Measurements from ENCODE around the gene PTPRK. TPM values are rescaled to one million over a fixed set of nuclear protein-coding genes. Genes with fewer than 3 reads are reported as not detected.

Gene PTPRK
- total and polyA plus RNA-seq, 9 of the 15 experiments (the other 6 are each of a cell fraction or from before 2014, with no cell fraction given) = 0.04 to 0.51 TPM; not detected in 7

GRCh38 chr6:128371136-128371535 is 149.3 kb downstream of the PTPRK start:
- no peaks in the 10 kb centered on the region for H4K20me1 ChIP-seq (replicated peaks; ENCODE audit: control insufficient read depth, insufficient read depth, low read length)
- intact Hi-C loops (cut with micrococcal nuclease) = no loop called here
- no peak for ATAC-seq
- TF ChIP-seq MYBL2 (IDR thresholded peaks at IDR 0.05; ENCODE audit: low read depth) (no peak), MYBL2 (CRISPR knock-in tag; IDR thresholded peaks at IDR 0.05; ENCODE audit: borderline replicate concordance) (no peak), GATA2 (CRISPR knock-in tag; IDR thresholded peaks at IDR 0.05) (no peak), NONO (IDR thresholded peaks at IDR 0.05; ENCODE audit: low read depth in 2 of 2, low read length in 1 of 2) (no peak), ZC3H4 (CRISPR knock-in tag; IDR thresholded peaks at IDR 0.05; ENCODE audit: borderline replicate concordance) (no peak), ZNF584 (CRISPR knock-in tag; IDR thresholded peaks at IDR 0.05; ENCODE audit: low read depth) (no peak), PYGO2 (tag; IDR thresholded peaks at IDR 0.05) (no peak), ZNF695 (CRISPR knock-in tag; IDR thresholded peaks at IDR 0.05) (no peak), MCM5 (IDR thresholded peaks at IDR 0.05; ENCODE audit: low read depth) (no peak), ZNF445 (CRISPR knock-in tag; IDR thresholded peaks at IDR 0.05; ENCODE audit: low read depth) (no peak), MYC (IDR thresholded peaks at IDR 0.05; ENCODE audit: low read depth, low read length) (no peak), MYC (CRISPR knock-in tag; IDR thresholded peaks at IDR 0.05; ENCODE audit: borderline replicate concordance, low read depth) (no peak), RBM25 (IDR thresholded peaks at IDR 0.05; ENCODE audit: low read depth, low read length, severe bottlenecking) (no peak), SMAD4 (CRISPR knock-in tag; conservative IDR thresholded peaks at IDR 0.05) (no peak), JUN (IDR thresholded peaks at IDR 0.05; ENCODE audit: borderline replicate concordance, low read depth, low read length) (no peak), JUN (CRISPR knock-in tag; IDR thresholded peaks at IDR 0.05; ENCODE audit: borderline replicate concordance) (no peak), BRF2 (IDR thresholded peaks at IDR 0.05; ENCODE audit: borderline replicate concordance, insufficient read depth, insufficient read length) (no peak), BMI1 (IDR thresholded peaks at IDR 0.05; ENCODE audit: low read length) (no peak), KLF16 (IDR thresholded peaks at IDR 0.05) (no peak), ELF4 (CRISPR knock-in tag; IDR thresholded peaks at IDR 0.05) (no peak), SUPT5H (IDR thresholded peaks at IDR 0.05) (no peak), ZBTB1 (CRISPR knock-in tag; IDR thresholded peaks at IDR 0.05; ENCODE audit: borderline replicate concordance, low read depth) (no peak), E2F1 (CRISPR knock-in tag; IDR thresholded peaks at IDR 0.05) (no peak)
- H3K9me3 ChIP-seq (replicated peaks; ENCODE audit: control insufficient read depth, insufficient read depth, low read depth, low read length) = no peaks in the 10 kb centered on the region
- no peaks in the 10 kb centered on the region for H3K27me3 ChIP-seq (ENCODE audit: control insufficient read depth in 2 of 2, insufficient read depth in 2 of 2, low read length in 2 of 2)
- H3K27ac ChIP-seq (ENCODE audit: extremely low read depth, low read depth, low read length) = no peak overlapping the region
- ChIA-PET CTCF (ENCODE audit: low intra/inter-chr PET ratio) (no interaction called here), POLR2A (no interaction called here)
- H3K4me2 ChIP-seq (ENCODE audit: insufficient read depth, low read length) = no peak overlapping the region
- no peak for FAIRE-seq
- H3K9me1 ChIP-seq (ENCODE audit: control insufficient read depth, insufficient read depth, low read length) = no peaks in the 10 kb centered on the region
- WGBS (ENCODE audit: insufficient coverage, low coverage, missing lambda C conversion rate) = 0% methylated on average over 4 of the region's 4 CpGs
- DNase-seq (ENCODE audit: extremely low read depth in 1 of 4, low spot score in 3 of 4) = no peak
- no peaks in the 10 kb centered on the region for H3K36me3 ChIP-seq (ENCODE audit: control insufficient read depth, insufficient read depth, low read length)
- H3K4me3 ChIP-seq = no peak overlapping the region
- in situ Hi-C loops (cut with MboI) = no loop called here
- no peak overlapping the region for H3K9ac ChIP-seq (ENCODE audit: insufficient read depth in 1 of 2, low read depth in 2 of 2, low read length in 2 of 2)
- no peaks in the 10 kb centered on the region for H3K79me2 ChIP-seq (ENCODE audit: control insufficient read depth, insufficient read depth, low read length)
- no peak overlapping the region for H2AFZ ChIP-seq (ENCODE audit: low read depth, low read length)
- no peaks in the 10 kb centered on the region for H3K4me1 ChIP-seq (replicated peaks in 1 of 2; ENCODE audit: control insufficient read depth in 2 of 2, insufficient read depth in 2 of 2, low read length in 2 of 2)
- BruUV-seq (replicated peaks) = no TSS peak

Measured in K562 (cell line).